Measurements from ENCODE around the gene COPS3.

Gene COPS3

GRCh38 chr17:17214646-17215436, 66.2 kb downstream of the COPS3 start:
- DNase-seq = no peak

GRCh38 chr17:17213775-17214174, 67.3 kb downstream of the COPS3 start:
- DNase-seq = no peak

GRCh38 chr17:17207998-17208397, 73.0 kb downstream of the COPS3 start:
- DNase-seq = no peak

GRCh38 chr17:17206913-17207335, 74.1 kb downstream of the COPS3 start:
- DNase-seq = no peak

GRCh38 chr17:17206124-17206912, 74.7 kb downstream of the COPS3 start, which contains the start of gene PLD6:
Gene PLD6, minus strand, starts transcription at chr17:17206333. Its CDS starts 47 bp downstream, at chr17:17206286.
- peak; percentile 94 for DNase-seq

- DNase-seq = peak; percentile 39 to 44
Observed at GRCh38 chr17:17205368-17206123, 75.5 kb downstream of the COPS3 start.

- no peak for DNase-seq
Observed at GRCh38 chr17:17204635-17205231, 76.3 kb downstream of the COPS3 start.

- no peak for DNase-seq
Observed at GRCh38 chr17:17204041-17204591, 76.9 kb downstream of the COPS3 start.

- DNase-seq = no peak
Observed at GRCh38 chr17:17203173-17203730, 77.8 kb downstream of the COPS3 start.

- DNase-seq = no peak
Observed at GRCh38 chr17:17201907-17202306, 79.1 kb downstream of the COPS3 start.

GRCh38 chr17:17201271-17201670, 79.8 kb downstream of the COPS3 start:
- no peak for DNase-seq

- no peak for DNase-seq
Observed at GRCh38 chr17:17200831-17201230, 80.2 kb downstream of the COPS3 start.

GRCh38 chr17:17200311-17200710, 80.7 kb downstream of the COPS3 start:
- no peak for DNase-seq

- DNase-seq = no peak
Observed at GRCh38 chr17:17198281-17198680, 82.8 kb downstream of the COPS3 start.

GRCh38 chr17:17196776-17197175, 84.3 kb downstream of the COPS3 start:
- DNase-seq = no peak
